NCI-H460 (cell line): ENCODE results near the gene VPS13D. TPM values are rescaled to one million over a fixed set of nuclear protein-coding genes. Genes with fewer than 3 reads are reported as not detected.

Experiments
- small RNA-seq, 2 experiments: library from RNA; depleted of rRNA; stranded (forward); fragments of <200 nt; gene quantifications; one replicate each; pipeline ENCODE3, GENCODE V24; 2014
- total RNA-seq: library from RNA; depleted of rRNA; stranded (reverse); fragments of >200 nt; shearing (Covaris generic); gene quantifications from 2 replicates; pipeline ENCODE4 v1.2.3, GENCODE V29; 2014; rRNA removed

The VPS13D gene
- total RNA-seq, 1 experiment from 2014 or later, result 13.7 TPM

Small RNA genes lying within 50 kb of the gene (small RNA-seq; reads per million reads assigned to genes)
- gene MIR4632 (0 reads per million in 2 experiments), gene RF00156 (0 to 0.04 reads per million in 2 experiments), gene SNORA59A (0 reads per million in 2 experiments)

Other genes with a start within 250 kb of the VPS13D start
- 29.8 and 32.0 TPM in 2 replicates for gene MFN2, start 249.6 kb upstream of the VPS13D start, total RNA-seq
- 17.6 and 24.2 TPM in 2 replicates for gene MIIP, start 210.5 kb upstream of the VPS13D start, total RNA-seq
- gene TNFRSF8, start 166.7 kb upstream of the VPS13D start, total RNA-seq, result 1.4 and 1.8 TPM in 2 replicates
- 0.92 and 2.0 TPM in 2 replicates for gene TNFRSF1B, start 63.0 kb upstream of the VPS13D start, total RNA-seq